Nephron progenitor cell (in vitro differentiated cells): ENCODE measurements around the gene IFT20.

Experiments used
- DNase-seq: peaks from one replicate; pipeline ENCODE4 v3.0.0; 2021
- H3K27ac Mint-ChIP-seq: 2 replicates; pipeline ENCODE4 v1.8.0; 2021; ENCODE audit warnings: mild to moderate bottlenecking, moderate library complexity, mixed read lengths
- H3K27me3 Mint-ChIP-seq: 2 replicates; pipeline ENCODE4 v1.8.0; 2021; ENCODE audit warnings: mild to moderate bottlenecking, low read depth, mixed read lengths; ENCODE audit not compliant: poor library complexity
- H3K36me3 Mint-ChIP-seq: 2 replicates; pipeline ENCODE4 v1.8.0; 2021; ENCODE audit warnings: low read depth, mixed read lengths
- H3K4me1 Mint-ChIP-seq: 2 replicates; pipeline ENCODE4 v1.8.0; 2021; ENCODE audit warnings: mixed read lengths
- H3K4me3 Mint-ChIP-seq: 2 replicates; pipeline ENCODE4 v1.8.0; 2021; ENCODE audit warnings: mild to moderate bottlenecking, moderate library complexity, mixed read lengths
- H3K9me3 Mint-ChIP-seq: 2 replicates; pipeline ENCODE4 v1.8.0; 2021; ENCODE audit warnings: mild to moderate bottlenecking, moderate library complexity, mixed read lengths
- CTCF ChIP-seq: fragments of 200-600 bp; sonication (generic); IDR thresholded peaks from 2 replicates; pipeline ENCODE4 v1.5.0; 2021; ENCODE audit warnings: antibody characterized with exemption

IFT20 gene

GRCh38 chr17:28280826-28281225 is 54.4 kb downstream of the IFT20 start:
- TF ChIP-seq CTCF: no peak
- Mint-ChIP-seq H3K4me3 (no peak overlapping the region), H3K27ac (no peak overlapping the region), H3K27me3 (peaks cover 8% of the 10 kb centered on the region), H3K4me1 (peaks cover 8% of the 10 kb centered on the region), H3K36me3 (no peaks in the 10 kb centered on the region), H3K9me3 (no peaks in the 10 kb centered on the region)
- DNase-seq: no peak

GRCh38 chr17:28279411-28279810 is 55.9 kb downstream of the IFT20 start:
- Mint-ChIP-seq H3K36me3 (no peaks in the 10 kb centered on the region), H3K4me1 (peaks cover 15% of the 10 kb centered on the region), H3K27me3 (peaks cover 8% of the 10 kb centered on the region), H3K27ac (no peak overlapping the region), H3K9me3 (no peaks in the 10 kb centered on the region), H3K4me3 (no peak overlapping the region)
- no peak for TF ChIP-seq CTCF
- no peak for DNase-seq
